Fibroblast of lung (primary cell): ENCODE measurements around the gene POMGNT1.

Experiments
- EZH2 ChIP-seq: IDR thresholded peaks from 2 replicates; pipeline ENCODE4 v1.5.1; 2012; ENCODE audit warnings: low read length, control low read depth, mild to moderate bottlenecking; ENCODE audit errors: missing control alignments
- TF ChIP-seq, protein P1 (sequence below), 2 donors: IDR thresholded peaks in 1 of 2; conservative IDR thresholded peaks in 1 of 2; 1 replicate in 1 of 2; 2 replicates in 1 of 2; pipeline ENCODE4 v1.5.1; 2011 to 2012; ENCODE audit warnings: low read length in 2 of 2, control low read depth in 1 of 2, inconsistent platforms in 1 of 2, low read depth in 1 of 2, mild to moderate bottlenecking in 1 of 2

- TF ChIP-seq, protein P1, sequence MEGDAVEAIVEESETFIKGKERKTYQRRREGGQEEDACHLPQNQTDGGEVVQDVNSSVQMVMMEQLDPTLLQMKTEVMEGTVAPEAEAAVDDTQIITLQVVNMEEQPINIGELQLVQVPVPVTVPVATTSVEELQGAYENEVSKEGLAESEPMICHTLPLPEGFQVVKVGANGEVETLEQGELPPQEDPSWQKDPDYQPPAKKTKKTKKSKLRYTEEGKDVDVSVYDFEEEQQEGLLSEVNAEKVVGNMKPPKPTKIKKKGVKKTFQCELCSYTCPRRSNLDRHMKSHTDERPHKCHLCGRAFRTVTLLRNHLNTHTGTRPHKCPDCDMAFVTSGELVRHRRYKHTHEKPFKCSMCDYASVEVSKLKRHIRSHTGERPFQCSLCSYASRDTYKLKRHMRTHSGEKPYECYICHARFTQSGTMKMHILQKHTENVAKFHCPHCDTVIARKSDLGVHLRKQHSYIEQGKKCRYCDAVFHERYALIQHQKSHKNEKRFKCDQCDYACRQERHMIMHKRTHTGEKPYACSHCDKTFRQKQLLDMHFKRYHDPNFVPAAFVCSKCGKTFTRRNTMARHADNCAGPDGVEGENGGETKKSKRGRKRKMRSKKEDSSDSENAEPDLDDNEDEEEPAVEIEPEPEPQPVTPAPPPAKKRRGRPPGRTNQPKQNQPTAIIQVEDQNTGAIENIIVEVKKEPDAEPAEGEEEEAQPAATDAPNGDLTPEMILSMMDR (conservative IDR thresholded peaks at IDR 0.05 in 1 of 2, IDR thresholded peaks at IDR 0.05 in 1 of 2; ENCODE audit: low read depth in 1 of 2, low read length in 2 of 2): no peak
- TF ChIP-seq EZH2: no peak
Observed at GRCh38 chr1:46236882-46237281, 38.6 kb upstream of the POMGNT1 start.
